WTC11 (cell line): ENCODE measurements around the gene RTL5. TPM values are rescaled to one million over a fixed set of nuclear protein-coding genes. Genes with fewer than 3 reads are reported as not detected.
A peak's percentile ranks its signal among the peaks of the same experiment; 100 is the strongest.

Source experiments
- ATAC-seq: fragments of 200-7000 bp; cut with Tn5 transposase; 2 replicates; pipeline ENCODE4 v1.10.0; 2021; ENCODE audit warnings: mild to moderate bottlenecking, moderate library complexity
- Bru-seq: library from RNA; stranded (reverse); fragments of 400-500 nt; gene quantifications from one replicate; lab custom pipeline; 2021; lab: Mats Ljungman, UMichigan
- CTCF ChIA-PET: fragments of 300-600 bp; sonication (Branson Sonifier 250); formaldehyde crosslinking; loops from one replicate; lab custom pipeline; 2021; ENCODE audit warnings: antibody characterized with exemption; lab: Charles Lee
- POLR2A ChIA-PET: fragments of 350-600 bp; sonication (Branson Sonifier 250); formaldehyde crosslinking; loops from one replicate; lab custom pipeline; 2021; ENCODE audit warnings: antibody characterized with exemption; lab: Charles Lee
- DNase-seq: peaks from one replicate; pipeline ENCODE4 v3.0.0; 2021; ENCODE audit warnings: low spot score
- H3K27ac Mint-ChIP-seq: 2 replicates; pipeline ENCODE4 v1.8.0; 2021; ENCODE audit warnings: mixed read lengths
- H3K27me3 Mint-ChIP-seq: 2 replicates; pipeline ENCODE4 v1.8.0; 2021; ENCODE audit warnings: low read depth, mild to moderate bottlenecking, moderate library complexity, mixed read lengths
- H3K36me3 Mint-ChIP-seq: 2 replicates; pipeline ENCODE4 v1.8.0; 2021; ENCODE audit warnings: mixed read lengths
- H3K4me1 Mint-ChIP-seq: 2 replicates; pipeline ENCODE4 v1.8.0; 2022; ENCODE audit warnings: mixed read lengths
- H3K4me3 Mint-ChIP-seq: 2 replicates; pipeline ENCODE4 v1.8.0; 2021; ENCODE audit warnings: mild to moderate bottlenecking, moderate library complexity, mixed read lengths
- H3K9me3 Mint-ChIP-seq: 2 replicates; pipeline ENCODE4 v1.8.0; 2021; ENCODE audit warnings: mixed read lengths
- ARID4B ChIP-seq: sonication (generic); formaldehyde crosslinking; IDR thresholded peaks from 2 replicates; pipeline ENCODE4 v1.8.0; 2023; ENCODE audit warnings: missing genetic modification reagents, mild to moderate bottlenecking, borderline replicate concordance
- ATF2 ChIP-seq: sonication (generic); formaldehyde crosslinking; IDR thresholded peaks from 2 replicates; pipeline ENCODE4 v1.8.1; 2022; ENCODE audit warnings: low read depth, missing genetic modification reagents, borderline replicate concordance
- EMX1 ChIP-seq: fragments of 250-450 bp; sonication (Bioruptor Pico); IDR thresholded peaks from 2 replicates; pipeline ENCODE4 v1.8.0; 2021; ENCODE audit warnings: mild to moderate bottlenecking
- ERG ChIP-seq: fragments of 250-450 bp; sonication (Bioruptor Pico); IDR thresholded peaks from 2 replicates; pipeline ENCODE4 v1.8.0; 2021; ENCODE audit warnings: mild to moderate bottlenecking
- ETV6 ChIP-seq: sonication (generic); formaldehyde crosslinking; IDR thresholded peaks from 2 replicates; pipeline ENCODE4 v1.8.1; 2022; ENCODE audit warnings: mild to moderate bottlenecking, missing genetic modification reagents
- GABPB1 ChIP-seq: sonication (generic); formaldehyde crosslinking; IDR thresholded peaks from 2 replicates; pipeline ENCODE4 v1.8.1; 2023; ENCODE audit warnings: mild to moderate bottlenecking, missing genetic modification reagents
- GTF2I ChIP-seq: fragments of 250-450 bp; sonication (Bioruptor Pico); conservative IDR thresholded peaks from 2 replicates; pipeline ENCODE4 v1.4.0; 2021; ENCODE audit warnings: mild to moderate bottlenecking
- JAZF1 ChIP-seq: fragments of 250-450 bp; sonication (Bioruptor Pico); IDR thresholded peaks from 2 replicates; pipeline ENCODE4 v1.9.0; 2021; ENCODE audit warnings: moderate library complexity, mild to moderate bottlenecking, inconsistent platforms
- JUN ChIP-seq: sonication (generic); formaldehyde crosslinking; IDR thresholded peaks from 2 replicates; pipeline ENCODE4 v1.8.0; 2023; ENCODE audit warnings: mild to moderate bottlenecking, missing genetic modification reagents
- KAT7 ChIP-seq: sonication (generic); formaldehyde crosslinking; IDR thresholded peaks from 2 replicates; pipeline ENCODE4 v1.8.1; 2023; ENCODE audit warnings: missing genetic modification reagents, mild to moderate bottlenecking, borderline replicate concordance
- MYBL2 ChIP-seq: sonication (generic); formaldehyde crosslinking; IDR thresholded peaks from 2 replicates; pipeline ENCODE4 v1.8.1; 2023; ENCODE audit warnings: mild to moderate bottlenecking, moderate library complexity, missing genetic modification reagents
- NFATC4 ChIP-seq: fragments of 250-450 bp; sonication (Bioruptor Pico); IDR thresholded peaks from 2 replicates; pipeline ENCODE4 v1.9.0; 2021; ENCODE audit warnings: mild to moderate bottlenecking
- NR1H2 ChIP-seq: sonication (generic); formaldehyde crosslinking; IDR thresholded peaks from 2 replicates; pipeline ENCODE4 v1.9.0; 2021; ENCODE audit warnings: mild to moderate bottlenecking, moderate library complexity, missing genetic modification reagents
- SP1 ChIP-seq: sonication (generic); formaldehyde crosslinking; conservative IDR thresholded peaks from 2 replicates; pipeline ENCODE4 v1.8.1; 2022; ENCODE audit warnings: missing genetic modification reagents
- ZBTB43 ChIP-seq: sonication (generic); formaldehyde crosslinking; IDR thresholded peaks from 2 replicates; pipeline ENCODE4 v1.8.1; 2023; ENCODE audit warnings: mild to moderate bottlenecking, missing genetic modification reagents
- ZNF138 ChIP-seq: sonication (generic); formaldehyde crosslinking; conservative IDR thresholded peaks from 2 replicates; pipeline ENCODE4 v1.8.1; 2022; ENCODE audit warnings: mild to moderate bottlenecking, moderate library complexity, missing genetic modification reagents
- ZSCAN18 ChIP-seq: fragments of 250-450 bp; sonication (Bioruptor Pico); IDR thresholded peaks from 2 replicates; pipeline ENCODE4 v2.1.2; 2022; ENCODE audit warnings: mild to moderate bottlenecking, moderate library complexity
- long read RNA-seq, 3 experiments: library from RNA in 1 of 3; library from capped mRNA in 1 of 3; library from polyadenylated mRNA in 1 of 3; unstranded in 2 of 3; stranded (forward) in 1 of 3; transcript quantifications; one replicate each; pipeline ENCODE4 v2.0.0, GENCODE V29; 2021
- total RNA-seq: library from RNA; stranded (reverse); gene quantifications from 3 replicates; pipeline ENCODE4 v1.2.3, GENCODE V29; 2021

RTL5 gene
- total RNA-seq (0.76 to 1.3 TPM (median 1.0 TPM) in 3 replicates), Bru-seq, nascent RNA (percentile 25 among the genes with signal in this experiment)
- long read RNA-seq, experiment 1 = 0 reads
- long read RNA-seq, experiment 2, full-length matches to known transcripts = 1 of 1 reads
- long read RNA-seq, experiment 2, partial matches to known transcripts = 0 of 1 reads
- long read RNA-seq, experiment 2, other reads (novel, unspliced or antisense) = 0 of 1 reads
- long read RNA-seq, experiment 3 = 0 reads

GRCh38 chrX:72131317-72132294 lies at the start of gene RTL5:
TSS of gene RTL5 (minus strand) at chrX:72131915.
- POLR2A ChIA-PET = interaction anchor here (1.3 kb wide), 1 partner anchor 220 kb away, joined by 3 read pairs; no protein-coding TSS in a partner anchor
- Mint-ChIP-seq H3K36me3 (peaks cover 14% of the 10 kb centered on the region), H3K27me3 (peaks cover 56% of the 10 kb centered on the region), H3K9me3 (no peaks in the 10 kb centered on the region), H3K4me1 (peaks cover 28% of the 10 kb centered on the region), H3K27ac (no peak within 1 kb of the TSS), H3K4me3 (peak within 1 kb of the TSS; percentile 67)
- DNase-seq (peak; percentile 46), ATAC-seq (peak; percentile 57)
- TF ChIP-seq GABPB1 (CRISPR knock-in tag) (no peak), GTF2I (CRISPR knock-in tag) (no peak), JUN (CRISPR knock-in tag) (no peak), KAT7 (CRISPR knock-in tag) (no peak), ARID4B (CRISPR knock-in tag) (no peak), ETV6 (CRISPR knock-in tag) (no peak), MYBL2 (no peak), ZNF138 (CRISPR knock-in tag) (no peak), NFATC4 (CRISPR knock-in tag) (no peak), ZSCAN18 (CRISPR knock-in tag) (no peak), EMX1 (CRISPR knock-in tag) (no peak), ATF2 (CRISPR knock-in tag) (no peak), NR1H2 (CRISPR knock-in tag) (no peak), ZBTB43 (CRISPR knock-in tag) (no peak), SP1 (CRISPR knock-in tag) (no peak), JAZF1 (CRISPR knock-in tag) (no peak), ERG (no peak)
- CTCF ChIA-PET = interaction anchor here (0.9 to 2.5 kb wide), 6 partner anchors 22 to 423 kb away, joined by 3 to 17 read pairs (median 4); partner anchors contain the start of genes ERCC6L and NHSL2
